HG03095 (cell line): ENCODE results near the gene ELAPOR1.

Experiments used
- ATAC-seq: cut with Tn5 transposase; IDR thresholded peaks from one replicate; pipeline ENCODE4 v1.9.1; 2021; ENCODE audit warnings: moderate library complexity; ENCODE audit not compliant: unreplicated experiment

The ELAPOR1 gene

GRCh38 chr1:109096120-109096519, 17.8 kb upstream of the ELAPOR1 start:
- no peak for ATAC-seq

GRCh38 chr1:109099938-109100773, 13.8 kb upstream of the ELAPOR1 start:
- ATAC-seq: peak; percentile 81

GRCh38 chr1:109104364-109105151, 9.4 kb upstream of the ELAPOR1 start:
- no peak for ATAC-seq

GRCh38 chr1:109105881-109106280, 8.0 kb upstream of the ELAPOR1 start:
- ATAC-seq: no peak

- no peak for ATAC-seq
Measured at GRCh38 chr1:109107785-109108184, 6.1 kb upstream of the ELAPOR1 start.

- no peak for ATAC-seq
Measured at GRCh38 chr1:109109906-109110305, 4.0 kb upstream of the ELAPOR1 start.

- no peak for ATAC-seq
Measured at GRCh38 chr1:109111386-109112055, 2.4 kb upstream of the ELAPOR1 start.

GRCh38 chr1:109112056-109112651, 1.8 kb upstream of the ELAPOR1 start:
- ATAC-seq: no peak

GRCh38 chr1:109112652-109113285, 1.1 kb upstream of the ELAPOR1 start:
- no peak for ATAC-seq

GRCh38 chr1:109114342-109114674, 393 bp downstream of the ELAPOR1 start:
- no peak for ATAC-seq

- no peak for ATAC-seq
Measured at GRCh38 chr1:109115685-109116084, 1.8 kb downstream of the ELAPOR1 start.

GRCh38 chr1:109116286-109116685, 2.4 kb downstream of the ELAPOR1 start:
- ATAC-seq: no peak

- ATAC-seq: no peak
Measured at GRCh38 chr1:109118089-109118488, 4.2 kb downstream of the ELAPOR1 start.

- no peak for ATAC-seq
Measured at GRCh38 chr1:109120356-109120755, 6.4 kb downstream of the ELAPOR1 start.

GRCh38 chr1:109131059-109131458, 17.1 kb downstream of the ELAPOR1 start:
- no peak for ATAC-seq

- no peak for ATAC-seq
Measured at GRCh38 chr1:109131800-109132199, 17.9 kb downstream of the ELAPOR1 start.

- no peak for ATAC-seq
Measured at GRCh38 chr1:109133002-109133706, 19.2 kb downstream of the ELAPOR1 start.

GRCh38 chr1:109133815-109134214, 19.9 kb downstream of the ELAPOR1 start:
- no peak for ATAC-seq

GRCh38 chr1:109134423-109134822, 20.5 kb downstream of the ELAPOR1 start:
- ATAC-seq: peak; percentile 76

- no peak for ATAC-seq
Measured at GRCh38 chr1:109135940-109136339, 22.0 kb downstream of the ELAPOR1 start.
